AG09309 (cell line): ENCODE measurements around the gene CCT5.

ENCODE experiments used
- DNase-seq: peaks from one replicate; pipeline ENCODE4 v3.0.0-alpha.2; 2010; ENCODE audit warnings: low read depth
- H3K4me3 ChIP-seq: 2 replicates; pipeline ENCODE4 v1.5.1; 2011; ENCODE audit warnings: mild to moderate bottlenecking, low read depth, low read length, moderate library complexity; ENCODE audit not compliant: control insufficient read depth
- TF ChIP-seq, protein P1 (sequence below): IDR thresholded peaks from 2 replicates; pipeline ENCODE4 v1.5.1; 2011; ENCODE audit warnings: mild to moderate bottlenecking, low read depth, low read length, inconsistent platforms; ENCODE audit not compliant: insufficient read depth, control insufficient read depth; ENCODE audit errors: missing control alignments

The CCT5 gene

DNA sequence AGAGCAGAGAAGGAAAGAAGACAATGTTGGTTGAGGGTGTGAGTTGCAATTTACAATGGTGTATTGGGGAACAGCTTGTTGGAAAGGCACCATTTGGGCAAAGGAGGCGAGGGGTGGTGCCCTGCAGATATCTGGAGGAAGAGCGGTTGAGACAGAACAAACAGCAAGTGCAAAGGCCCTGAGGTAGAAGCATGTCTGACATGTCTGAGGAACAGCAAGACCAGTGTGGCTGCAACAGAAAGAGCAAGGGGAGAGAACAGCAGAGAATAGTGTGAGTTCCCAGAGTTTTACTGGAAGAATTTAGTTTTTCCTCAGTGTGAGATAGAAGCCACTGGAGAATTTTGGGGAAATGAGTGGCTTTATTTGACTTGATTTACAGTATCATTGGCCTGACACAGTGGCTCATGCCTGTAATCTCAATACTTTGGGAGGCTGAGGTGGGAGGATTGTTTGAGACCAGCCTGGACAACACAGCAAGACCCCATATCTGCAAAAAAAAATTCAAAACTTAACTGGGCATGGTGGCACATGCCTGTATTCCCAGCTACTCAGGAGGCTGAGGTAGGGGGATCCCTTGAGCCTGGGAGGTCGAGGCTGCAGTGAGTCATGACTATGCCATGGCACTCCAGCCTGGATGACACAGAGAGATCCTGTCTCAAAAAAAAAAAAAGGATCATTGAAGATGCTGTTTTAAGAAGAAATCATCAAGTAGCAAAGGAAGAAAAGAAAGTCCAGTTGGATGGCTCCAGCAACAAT, 44.0 kb downstream of the CCT5 start:
- TF ChIP-seq, protein P1, sequence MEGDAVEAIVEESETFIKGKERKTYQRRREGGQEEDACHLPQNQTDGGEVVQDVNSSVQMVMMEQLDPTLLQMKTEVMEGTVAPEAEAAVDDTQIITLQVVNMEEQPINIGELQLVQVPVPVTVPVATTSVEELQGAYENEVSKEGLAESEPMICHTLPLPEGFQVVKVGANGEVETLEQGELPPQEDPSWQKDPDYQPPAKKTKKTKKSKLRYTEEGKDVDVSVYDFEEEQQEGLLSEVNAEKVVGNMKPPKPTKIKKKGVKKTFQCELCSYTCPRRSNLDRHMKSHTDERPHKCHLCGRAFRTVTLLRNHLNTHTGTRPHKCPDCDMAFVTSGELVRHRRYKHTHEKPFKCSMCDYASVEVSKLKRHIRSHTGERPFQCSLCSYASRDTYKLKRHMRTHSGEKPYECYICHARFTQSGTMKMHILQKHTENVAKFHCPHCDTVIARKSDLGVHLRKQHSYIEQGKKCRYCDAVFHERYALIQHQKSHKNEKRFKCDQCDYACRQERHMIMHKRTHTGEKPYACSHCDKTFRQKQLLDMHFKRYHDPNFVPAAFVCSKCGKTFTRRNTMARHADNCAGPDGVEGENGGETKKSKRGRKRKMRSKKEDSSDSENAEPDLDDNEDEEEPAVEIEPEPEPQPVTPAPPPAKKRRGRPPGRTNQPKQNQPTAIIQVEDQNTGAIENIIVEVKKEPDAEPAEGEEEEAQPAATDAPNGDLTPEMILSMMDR = no peak
- no peak overlapping the region for H3K4me3 ChIP-seq
- DNase-seq = no peak

DNA sequence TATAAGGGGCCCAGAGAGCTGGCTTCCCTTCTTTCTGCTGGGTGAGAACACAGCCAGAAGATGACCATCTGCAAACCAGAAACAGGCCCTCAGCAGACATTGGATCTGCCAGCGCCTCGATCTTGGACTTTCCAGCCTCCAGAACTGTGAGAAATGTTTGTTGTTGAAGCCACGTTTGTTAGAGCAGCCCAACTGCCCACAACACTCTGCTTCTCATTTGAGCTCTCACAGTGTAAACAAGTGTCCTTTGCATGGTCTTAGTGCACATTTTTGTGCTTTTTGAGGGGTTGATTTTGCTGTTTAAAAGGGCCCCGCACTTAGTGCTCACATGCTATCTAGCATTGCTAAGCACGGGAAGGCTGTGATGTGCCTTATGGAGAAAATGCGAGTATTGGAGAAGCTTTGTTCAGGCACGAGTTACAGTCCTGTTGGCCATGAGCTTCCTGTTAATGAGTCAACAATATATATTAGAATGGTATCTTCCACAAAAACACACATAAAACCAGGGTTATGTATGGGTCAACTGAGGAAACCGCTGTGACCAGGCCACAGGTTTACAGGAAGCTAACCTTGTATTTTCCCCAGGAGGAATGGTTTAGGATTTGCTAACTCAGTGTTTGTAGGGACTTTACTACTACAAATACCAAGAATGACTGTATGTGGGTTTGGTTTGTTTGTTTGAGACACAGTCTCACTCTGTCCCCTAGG, 45.7 kb downstream of the CCT5 start:
- TF ChIP-seq, protein P1 = no peak
- no peak for DNase-seq
- H3K4me3 ChIP-seq = no peak overlapping the region

DNA sequence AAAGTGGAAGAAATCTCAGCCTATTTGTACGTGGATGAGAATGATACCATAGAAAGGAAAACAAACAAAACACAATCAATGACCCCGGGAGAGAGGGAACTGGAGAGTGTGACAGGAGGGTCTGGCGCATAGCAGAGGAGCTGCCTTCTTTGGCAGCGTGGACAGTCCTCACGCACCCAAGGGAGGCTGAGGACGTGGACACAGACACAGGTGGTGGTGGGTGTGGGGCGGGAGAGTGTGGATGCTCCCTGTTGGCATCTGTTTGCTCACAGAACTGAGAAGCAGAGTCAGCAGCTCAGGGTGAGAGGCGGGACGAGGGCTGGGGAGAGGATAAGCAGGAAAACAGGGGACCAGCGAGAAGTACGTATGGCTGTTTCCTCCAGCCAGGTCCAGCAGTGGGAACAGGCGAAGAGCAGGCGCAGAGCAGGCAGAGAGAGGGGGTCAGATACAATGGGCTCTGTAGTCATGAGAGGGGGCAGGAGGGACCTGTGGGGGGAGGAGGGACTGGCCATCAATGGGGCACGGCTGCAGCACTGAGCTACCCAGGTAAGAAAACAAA, 47.6 kb downstream of the CCT5 start:
- no peak overlapping the region for H3K4me3 ChIP-seq
- no peak for DNase-seq
- TF ChIP-seq, protein P1 = no peak

DNA sequence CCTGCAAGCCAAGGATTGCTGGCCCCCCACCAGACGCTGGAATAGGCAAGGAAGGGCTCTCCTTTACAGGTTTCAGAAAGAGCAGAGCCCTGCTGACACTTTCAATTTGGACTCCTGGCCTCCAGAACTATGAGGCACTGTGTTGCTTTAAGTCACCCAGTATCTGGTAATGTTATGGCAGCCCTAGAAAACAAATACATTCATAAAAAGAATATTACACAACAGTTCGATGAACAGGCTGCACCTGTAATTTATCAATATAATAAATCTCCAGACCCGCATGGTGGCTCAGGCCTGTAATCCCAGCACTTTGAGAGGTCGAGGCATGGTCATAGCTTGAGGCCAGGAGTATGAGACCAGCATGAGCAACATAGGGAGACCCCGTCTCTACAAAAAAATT, 50.2 kb downstream of the CCT5 start:
- no peak for DNase-seq
- no peak overlapping the region for H3K4me3 ChIP-seq
- TF ChIP-seq, protein P1 = no peak

DNA sequence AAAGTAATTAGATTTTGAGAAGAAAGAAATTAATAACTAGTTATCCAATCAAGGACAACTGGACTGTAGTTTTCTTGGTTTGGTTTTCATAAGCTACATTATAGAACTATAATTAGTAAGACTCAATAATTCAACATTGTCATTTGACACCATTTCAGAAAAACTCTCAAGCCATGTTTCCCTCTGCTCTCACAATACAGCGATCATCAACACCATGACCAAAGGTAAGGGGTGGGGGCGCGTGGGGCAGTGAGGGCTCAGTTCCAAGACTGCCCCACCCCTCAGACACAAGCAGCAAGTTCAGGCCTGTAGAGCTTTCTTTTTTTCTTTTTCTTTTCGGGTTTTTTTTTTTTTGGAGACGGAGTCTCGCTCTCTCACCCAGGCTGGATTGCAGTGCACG, 51.2 kb downstream of the CCT5 start:
- DNase-seq = no peak
- TF ChIP-seq, protein P1 = no peak

DNA sequence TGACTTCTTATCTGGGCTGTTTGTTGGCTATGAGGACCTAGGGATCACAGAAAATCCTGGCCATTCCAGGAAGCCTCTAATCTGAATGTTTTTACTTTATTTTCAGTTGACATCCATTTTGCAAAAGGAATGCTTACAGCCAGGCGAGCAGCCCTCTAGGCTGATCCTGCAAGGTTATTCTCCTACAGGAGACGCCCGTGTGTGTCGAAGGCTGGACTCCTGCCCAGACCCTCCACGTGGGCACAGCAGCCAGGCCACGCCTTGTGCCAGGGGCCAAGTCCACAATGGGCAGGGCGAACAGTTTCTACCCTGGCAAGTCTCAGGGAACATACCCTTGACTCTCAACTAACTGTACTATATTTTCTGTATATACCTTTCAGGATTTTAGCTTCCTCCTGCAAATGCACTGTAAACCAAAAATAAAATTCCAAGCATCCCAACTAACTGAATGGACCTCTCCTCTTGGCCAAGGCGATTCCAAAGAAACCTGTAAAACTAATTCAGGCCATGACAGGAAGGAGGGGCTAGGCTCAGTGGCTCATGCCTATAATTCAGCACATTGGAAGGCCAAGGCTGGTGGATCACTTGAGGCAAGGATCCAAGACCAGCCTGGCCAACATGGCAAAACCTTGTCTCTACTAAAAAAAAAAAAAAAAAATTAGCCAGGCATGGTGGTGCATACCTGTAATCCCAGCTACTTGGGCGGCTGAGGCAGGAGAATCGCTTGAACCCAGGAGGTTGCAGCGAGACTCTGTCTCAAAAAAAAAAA, 51.9 kb downstream of the CCT5 start:
- no peak overlapping the region for H3K4me3 ChIP-seq
- TF ChIP-seq, protein P1 = no peak
- DNase-seq = no peak

More for the DNA sequence above, 51.2 kb downstream of the CCT5 start:
- H3K4me3 ChIP-seq = no peak overlapping the region
